Cardiac fibroblast (primary cell): Measurements from ENCODE around the gene ANKRD30B.
A peak's percentile ranks its signal among the peaks of the same experiment; 100 is the strongest.
"Not testable (repeated sequence)": the region's sequence is repeated elsewhere in the genome, so short reads cannot be mapped to it uniquely, and the experiment has no call there.

Source experiments
- DNase-seq, 2 donors: peaks; one replicate each; pipeline versions ENCODE4 v3.0.0 to v3.0.0-alpha.2; 2010; ENCODE audit warnings: low read depth in 2 of 2
- H3K4me3 ChIP-seq, 2 donors: replicated peaks in 1 of 2; 1 replicate in 1 of 2; 2 replicates in 1 of 2; pipeline ENCODE4 v1.5.1; 2011; ENCODE audit warnings: low read depth in 2 of 2, low read length in 2 of 2, mild to moderate bottlenecking in 2 of 2, moderate library complexity in 1 of 2
- CTCF ChIP-seq: IDR thresholded peaks from one replicate; pipeline ENCODE4 v1.5.1; 2011; ENCODE audit warnings: low read depth, mild to moderate bottlenecking, low read length, inconsistent platforms

Gene ANKRD30B

GRCh38 chr18:14768241-14768640 is 20.3 kb downstream of the ANKRD30B start:
- TF ChIP-seq CTCF, result no peak
- peak in 1 of 2 donors; percentile 16 for DNase-seq
- no peak overlapping the region for H3K4me3 ChIP-seq

- TF ChIP-seq CTCF, result no peak
- H3K4me3 ChIP-seq, result no peak overlapping the region
- no peak for DNase-seq
These were observed 21.4 kb downstream of the ANKRD30B start for GRCh38 chr18:14769381-14769780.

GRCh38 chr18:14776801-14777200 is 28.8 kb downstream of the ANKRD30B start:
- H3K4me3 ChIP-seq, result no peak overlapping the region
- TF ChIP-seq CTCF, result no peak
- DNase-seq, result peak in 1 of 2 donors; percentile 27

DNA sequence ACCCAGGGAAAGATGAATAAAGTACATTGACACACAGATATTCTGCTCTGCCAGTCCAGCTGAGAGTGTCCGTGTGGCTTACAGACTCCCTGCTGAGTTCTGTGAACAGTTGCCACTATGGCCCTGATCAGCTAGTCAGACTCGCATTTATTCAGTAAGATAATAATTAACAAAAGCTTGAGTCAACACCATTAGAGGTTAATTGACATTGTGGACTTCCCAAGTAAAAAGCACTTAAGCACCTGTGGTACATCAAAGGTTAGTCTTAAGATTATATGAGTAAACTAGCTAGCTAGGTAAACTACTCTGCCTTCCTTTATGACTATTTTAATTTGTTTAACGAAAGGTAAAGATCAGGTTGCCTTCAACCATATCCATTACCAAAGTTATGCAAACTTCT is 33.7 kb downstream of the ANKRD30B start:
- TF ChIP-seq CTCF, result no peak
- no peak for DNase-seq
- H3K4me3 ChIP-seq, result no peak overlapping the region

DNA sequence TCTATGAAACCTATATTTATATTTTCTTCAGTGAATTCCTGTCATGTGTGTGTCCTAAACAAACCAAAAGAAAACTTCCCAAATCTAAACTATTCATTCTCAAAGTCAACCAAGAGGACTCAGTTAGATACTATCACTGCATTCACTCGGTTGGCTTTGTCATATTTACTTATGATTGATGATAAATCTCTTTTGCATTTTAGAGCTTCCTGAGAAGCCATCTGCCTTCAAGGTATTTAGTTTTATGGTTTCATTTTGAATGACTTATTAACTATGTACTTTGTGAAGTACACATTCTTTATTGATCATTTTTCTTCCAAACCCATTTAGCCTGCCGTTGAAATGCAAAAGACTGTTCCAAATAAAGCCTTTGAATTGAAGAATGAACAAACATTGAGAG is 36.2 kb downstream of the ANKRD30B start:
- DNase-seq, result no peak
- H3K4me3 ChIP-seq, result no peak overlapping the region
- TF ChIP-seq CTCF, result no peak

DNA sequence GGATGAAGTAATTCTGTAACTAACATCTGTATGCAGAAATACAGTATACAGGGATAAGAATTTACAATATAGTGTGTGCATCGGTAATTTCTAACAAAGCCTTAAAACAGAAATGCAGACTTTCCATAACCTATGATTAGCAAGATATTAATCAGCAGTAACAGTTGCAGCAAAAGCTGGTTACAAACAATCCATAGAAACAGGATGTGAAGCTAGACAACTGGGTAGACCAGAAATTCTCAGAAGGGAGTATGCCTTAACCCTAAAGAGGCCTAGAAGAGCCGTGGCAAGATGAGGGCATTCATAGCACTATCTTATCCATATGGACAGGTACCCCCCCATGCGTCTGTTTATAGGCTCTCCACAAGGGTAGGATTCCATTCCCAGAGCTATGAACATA is 48.9 kb downstream of the ANKRD30B start:
- not testable (repeated sequence) for H3K4me3 ChIP-seq, DNase-seq

- not testable (repeated sequence) for DNase-seq, H3K4me3 ChIP-seq
These were observed 50.2 kb downstream of the ANKRD30B start for GRCh38 chr18:14797969-14798764.

- not testable (repeated sequence) for H3K4me3 ChIP-seq
These were observed 63.1 kb downstream of the ANKRD30B start for GRCh38 chr18:14811081-14811480.

DNA sequence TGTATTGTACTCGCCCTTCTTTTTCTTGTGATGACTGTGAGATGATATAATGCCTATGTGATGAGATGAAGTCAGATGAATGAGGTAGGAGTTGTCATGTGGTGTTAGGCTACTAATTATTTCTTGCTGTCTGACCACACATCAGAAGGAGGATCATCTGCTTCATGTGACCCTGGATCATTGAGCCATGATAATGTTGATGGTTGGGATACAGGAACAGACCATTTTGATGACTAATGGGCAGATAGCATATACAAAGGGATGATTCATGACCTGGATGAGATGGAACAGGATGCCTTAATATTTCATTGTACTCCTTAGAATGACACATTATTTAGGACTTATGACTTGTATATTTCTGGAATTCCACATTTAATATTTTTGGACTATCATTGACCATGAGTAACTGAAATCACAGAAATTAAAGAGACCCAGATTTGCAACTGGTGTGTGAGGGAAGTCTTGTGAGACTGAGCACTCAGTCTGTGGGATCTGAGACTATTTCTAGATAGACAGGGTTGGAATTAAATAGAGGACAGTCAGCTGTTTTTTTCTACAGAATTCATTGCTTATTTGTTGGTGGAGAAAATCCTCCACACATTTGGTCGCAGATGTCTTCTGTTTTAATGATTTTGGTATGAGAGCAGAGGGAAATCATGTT is 79.1 kb downstream of the ANKRD30B start:
- DNase-seq, result peak in 1 of 2 donors; percentile 73
- not testable (repeated sequence) for H3K4me3 ChIP-seq

More at GRCh38 chr18:14811081-14811480, 63.1 kb downstream of the ANKRD30B start:
- not testable (repeated sequence) for DNase-seq

DNA sequence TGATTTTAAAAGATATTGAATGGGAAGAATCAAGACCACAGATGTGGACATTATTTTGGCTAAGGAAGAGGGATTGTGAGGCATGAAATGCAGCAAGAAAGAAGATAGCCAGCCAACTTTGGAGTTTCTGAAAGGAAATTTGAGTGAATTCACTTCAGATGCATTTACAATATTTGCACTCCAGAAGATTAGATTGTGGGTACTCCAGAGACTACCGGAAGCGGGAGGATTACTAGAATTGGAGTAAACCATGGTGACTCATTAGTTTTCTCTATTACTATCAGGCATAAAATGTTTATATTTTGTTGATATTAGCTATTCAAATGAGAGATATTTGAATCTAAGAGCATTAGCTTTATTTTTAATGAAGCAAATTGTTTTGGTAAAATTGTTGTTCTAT is 93.6 kb downstream of the ANKRD30B start:
- not testable (repeated sequence) for H3K4me3 ChIP-seq
- DNase-seq, result peak in 1 of 2 donors; percentile 19

DNA sequence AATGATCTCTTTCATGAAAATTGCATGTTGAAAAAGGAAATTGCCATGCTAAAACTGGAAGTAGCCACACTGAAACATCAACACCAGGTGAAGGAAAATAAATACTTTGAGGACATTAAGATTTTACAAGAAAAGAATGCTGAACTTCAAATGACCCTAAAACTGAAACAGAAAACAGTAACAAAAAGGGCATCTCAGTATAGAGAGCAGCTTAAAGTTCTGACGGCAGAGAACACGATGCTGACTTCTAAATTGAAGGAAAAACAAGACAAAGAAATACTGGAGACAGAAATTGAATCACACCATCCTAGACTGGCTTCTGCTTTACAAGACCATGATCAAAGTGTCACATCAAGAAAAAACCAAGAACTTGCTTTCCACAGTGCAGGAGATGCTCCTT is 103.6 kb downstream of the ANKRD30B start:
- not testable (repeated sequence) for DNase-seq, H3K4me3 ChIP-seq

- DNase-seq, H3K4me3 ChIP-seq: not testable (repeated sequence)
These were observed 107.7 kb downstream of the ANKRD30B start for GRCh38 chr18:14855634-14856033.
